Bronchial epithelial cell (primary cell): ENCODE results near the gene SH3BGRL2. TPM values are rescaled to one million over a fixed set of nuclear protein-coding genes. Genes with fewer than 3 reads are reported as not detected.

Source experiments
- DNase-seq: peaks from one replicate; pipeline ENCODE4 v3.0.0-alpha.2; 2010; ENCODE audit warnings: low read depth
- FAIRE-seq: peaks from 2 replicates; lab custom pipeline; 2011; peaks lifted over from hg19 to GRCh38; lab: Jason Lieb, UNC
- H3K27me3 ChIP-seq: 2 replicates; pipeline ENCODE4 v1.5.1; 2011; ENCODE audit warnings: low read length; ENCODE audit not compliant: control insufficient read depth, insufficient read depth
- H3K36me3 ChIP-seq: 2 replicates; pipeline ENCODE4 v1.5.1; 2011; ENCODE audit warnings: low read length; ENCODE audit not compliant: control insufficient read depth, insufficient read depth
- H3K4me3 ChIP-seq: 2 replicates; pipeline ENCODE4 v1.5.1; 2011; ENCODE audit warnings: mild to moderate bottlenecking, low read depth, low read length, control low read depth
- total RNA-seq: library from RNA; depleted of rRNA; stranded (reverse); fragments of >200 nt; gene quantifications from 2 replicates; pipeline ENCODE4 v1.2.1, GENCODE V29; 2014
- TF ChIP-seq, protein P1 (sequence below): IDR thresholded peaks from 2 replicates; pipeline ENCODE4 v1.5.1; 2011; ENCODE audit warnings: mild to moderate bottlenecking, moderate library complexity, low read length, control low read depth, inconsistent platforms; ENCODE audit not compliant: insufficient read depth, severe bottlenecking

Gene SH3BGRL2
- total RNA-seq, 1 donor from 2014 or later = 15.0 TPM

DNA sequence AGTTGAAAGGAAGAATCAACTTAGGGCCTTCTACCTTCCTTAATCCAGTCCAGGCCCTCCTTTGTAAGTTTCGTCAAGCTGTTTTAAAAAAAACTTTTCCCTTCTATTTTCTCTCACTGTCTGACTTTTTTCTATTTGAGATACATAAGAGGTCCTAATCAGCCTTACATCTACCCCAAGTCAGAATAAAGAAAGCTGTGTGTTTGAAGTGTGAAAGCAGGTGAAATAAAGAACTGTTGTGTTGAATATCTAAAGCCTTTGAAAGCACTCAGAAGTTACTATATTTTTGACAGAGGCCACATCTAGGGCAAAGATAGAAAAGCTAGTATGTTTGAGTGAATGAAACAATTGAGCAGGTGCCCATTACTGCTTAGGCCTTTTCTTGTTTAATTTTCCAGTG is 35.5 kb downstream of the SH3BGRL2 start:
- no peak for FAIRE-seq
- H3K27me3 ChIP-seq = no peaks in the 10 kb centered on the region

DNA sequence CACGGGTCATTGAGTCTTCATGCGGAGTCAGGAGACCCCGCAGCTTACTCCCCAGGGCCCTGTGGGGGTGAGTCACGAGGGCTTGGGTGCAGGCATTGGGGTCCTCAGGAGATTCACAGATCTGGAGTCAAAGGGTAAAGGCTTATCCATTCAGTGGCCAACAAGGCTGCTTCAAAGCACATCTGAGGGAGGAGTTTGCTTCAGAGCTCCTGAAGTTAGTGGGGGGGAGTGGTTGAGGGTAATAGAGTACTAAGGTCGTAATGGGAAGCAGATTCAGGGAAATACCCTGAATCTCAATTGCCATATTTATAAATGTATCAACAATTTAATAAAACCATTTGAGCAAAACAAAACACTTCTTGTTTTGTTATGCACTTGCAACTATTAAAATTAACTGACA is 37.3 kb downstream of the SH3BGRL2 start:
- DNase-seq (no peak), FAIRE-seq (no peak)
- Histone ChIP-seq H3K27me3 (no peaks in the 10 kb centered on the region), H3K4me3 (no peak overlapping the region), H3K36me3 (no peaks in the 10 kb centered on the region)
- TF ChIP-seq, protein P1, sequence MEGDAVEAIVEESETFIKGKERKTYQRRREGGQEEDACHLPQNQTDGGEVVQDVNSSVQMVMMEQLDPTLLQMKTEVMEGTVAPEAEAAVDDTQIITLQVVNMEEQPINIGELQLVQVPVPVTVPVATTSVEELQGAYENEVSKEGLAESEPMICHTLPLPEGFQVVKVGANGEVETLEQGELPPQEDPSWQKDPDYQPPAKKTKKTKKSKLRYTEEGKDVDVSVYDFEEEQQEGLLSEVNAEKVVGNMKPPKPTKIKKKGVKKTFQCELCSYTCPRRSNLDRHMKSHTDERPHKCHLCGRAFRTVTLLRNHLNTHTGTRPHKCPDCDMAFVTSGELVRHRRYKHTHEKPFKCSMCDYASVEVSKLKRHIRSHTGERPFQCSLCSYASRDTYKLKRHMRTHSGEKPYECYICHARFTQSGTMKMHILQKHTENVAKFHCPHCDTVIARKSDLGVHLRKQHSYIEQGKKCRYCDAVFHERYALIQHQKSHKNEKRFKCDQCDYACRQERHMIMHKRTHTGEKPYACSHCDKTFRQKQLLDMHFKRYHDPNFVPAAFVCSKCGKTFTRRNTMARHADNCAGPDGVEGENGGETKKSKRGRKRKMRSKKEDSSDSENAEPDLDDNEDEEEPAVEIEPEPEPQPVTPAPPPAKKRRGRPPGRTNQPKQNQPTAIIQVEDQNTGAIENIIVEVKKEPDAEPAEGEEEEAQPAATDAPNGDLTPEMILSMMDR = no peak

More for the DNA sequence above, 35.5 kb downstream of the SH3BGRL2 start:
- H3K36me3 ChIP-seq = no peaks in the 10 kb centered on the region
- DNase-seq = no peak
- TF ChIP-seq, protein P1 = no peak
- no peak overlapping the region for H3K4me3 ChIP-seq

DNA sequence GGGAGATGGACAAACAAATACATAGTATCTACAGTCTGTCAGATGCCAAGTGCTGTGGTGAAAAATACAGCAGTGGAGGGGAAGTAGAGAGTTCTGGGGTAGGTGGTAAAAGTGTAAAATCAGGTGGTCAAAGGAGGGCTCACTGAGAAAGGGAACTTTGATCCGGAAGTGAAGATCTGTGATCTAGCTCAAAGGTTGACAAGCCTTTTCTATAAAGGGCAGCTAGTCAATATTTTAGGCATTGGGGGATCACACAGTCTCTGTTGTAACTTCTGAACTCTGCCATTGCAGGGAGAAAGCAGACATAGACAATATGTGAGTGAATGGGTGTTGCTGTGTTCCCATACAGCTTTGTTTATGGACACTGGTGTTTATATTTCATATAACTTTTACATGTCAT is 38.6 kb downstream of the SH3BGRL2 start:
- no peak for FAIRE-seq
- no peak for DNase-seq

DNA sequence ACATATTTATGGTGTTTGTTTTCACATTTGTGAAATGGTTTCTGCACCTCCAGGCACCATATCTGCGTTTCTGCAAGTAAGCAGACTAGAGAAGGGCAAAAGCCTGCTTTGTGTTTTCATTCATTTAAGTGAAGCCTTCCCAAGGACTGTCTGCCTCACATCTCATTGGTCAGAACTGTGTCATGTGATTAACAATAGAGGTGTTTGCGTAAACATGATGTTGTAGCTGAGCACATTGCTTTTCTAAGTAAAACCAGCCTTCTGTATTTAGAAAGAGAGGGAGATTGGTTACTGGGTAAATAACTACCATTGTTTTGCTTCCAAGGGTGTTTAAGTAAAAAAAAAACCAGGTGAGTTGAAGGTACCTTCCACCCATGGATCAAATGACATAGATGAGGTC is 39.7 kb downstream of the SH3BGRL2 start:
- FAIRE-seq = no peak
- Histone ChIP-seq H3K4me3 (no peak overlapping the region), H3K36me3 (no peaks in the 10 kb centered on the region), H3K27me3 (no peaks in the 10 kb centered on the region)
- TF ChIP-seq, protein P1 = no peak
- DNase-seq = peak; percentile 29

More for the DNA sequence above, 38.6 kb downstream of the SH3BGRL2 start:
- TF ChIP-seq, protein P1 = no peak
- H3K27me3 ChIP-seq = no peaks in the 10 kb centered on the region
- H3K36me3 ChIP-seq = no peaks in the 10 kb centered on the region
- no peak overlapping the region for H3K4me3 ChIP-seq

DNA sequence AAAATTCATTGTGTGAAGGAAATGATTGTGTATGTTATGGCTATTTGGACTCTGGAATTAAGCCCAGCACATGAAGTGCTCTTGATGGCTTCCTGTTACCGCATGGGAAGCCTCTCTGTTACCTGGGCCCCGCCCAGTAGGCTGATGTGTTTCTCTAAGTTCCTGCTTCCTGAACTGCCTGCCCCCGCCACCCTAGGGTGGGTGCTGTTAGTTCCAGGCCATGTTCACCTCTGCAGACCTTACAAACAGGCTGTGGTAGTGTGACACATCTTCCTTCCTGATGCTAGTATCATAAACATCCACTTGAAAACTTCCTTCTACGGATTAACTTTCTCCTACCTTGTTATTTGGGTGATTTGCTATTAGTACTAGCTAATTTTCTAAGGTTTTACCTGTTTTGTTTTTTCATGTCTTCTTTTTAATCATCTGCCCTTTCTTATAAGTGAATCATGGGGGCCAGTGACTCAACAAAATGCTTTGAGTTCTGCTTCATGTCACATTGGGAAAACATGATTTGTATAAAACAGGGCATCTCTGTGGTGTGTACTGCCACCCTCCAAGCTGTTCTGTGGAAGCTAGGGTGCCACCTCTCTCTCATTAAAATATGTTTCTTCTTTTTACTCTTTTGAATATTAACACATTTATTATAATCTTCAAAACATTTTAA is 40.6 kb downstream of the SH3BGRL2 start:
- TF ChIP-seq, protein P1 = no peak
- no peaks in the 10 kb centered on the region for H3K36me3 ChIP-seq
- no peaks in the 10 kb centered on the region for H3K27me3 ChIP-seq
- DNase-seq (peak; percentile 83), FAIRE-seq (no peak)
- H3K4me3 ChIP-seq = no peak overlapping the region
